ENCODE measurements around the gene TRIM8.
A peak's percentile ranks its signal among the peaks of the same experiment; 100 is the strongest.

TRIM8 gene, protein sequence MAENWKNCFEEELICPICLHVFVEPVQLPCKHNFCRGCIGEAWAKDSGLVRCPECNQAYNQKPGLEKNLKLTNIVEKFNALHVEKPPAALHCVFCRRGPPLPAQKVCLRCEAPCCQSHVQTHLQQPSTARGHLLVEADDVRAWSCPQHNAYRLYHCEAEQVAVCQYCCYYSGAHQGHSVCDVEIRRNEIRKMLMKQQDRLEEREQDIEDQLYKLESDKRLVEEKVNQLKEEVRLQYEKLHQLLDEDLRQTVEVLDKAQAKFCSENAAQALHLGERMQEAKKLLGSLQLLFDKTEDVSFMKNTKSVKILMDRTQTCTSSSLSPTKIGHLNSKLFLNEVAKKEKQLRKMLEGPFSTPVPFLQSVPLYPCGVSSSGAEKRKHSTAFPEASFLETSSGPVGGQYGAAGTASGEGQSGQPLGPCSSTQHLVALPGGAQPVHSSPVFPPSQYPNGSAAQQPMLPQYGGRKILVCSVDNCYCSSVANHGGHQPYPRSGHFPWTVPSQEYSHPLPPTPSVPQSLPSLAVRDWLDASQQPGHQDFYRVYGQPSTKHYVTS

DNA sequence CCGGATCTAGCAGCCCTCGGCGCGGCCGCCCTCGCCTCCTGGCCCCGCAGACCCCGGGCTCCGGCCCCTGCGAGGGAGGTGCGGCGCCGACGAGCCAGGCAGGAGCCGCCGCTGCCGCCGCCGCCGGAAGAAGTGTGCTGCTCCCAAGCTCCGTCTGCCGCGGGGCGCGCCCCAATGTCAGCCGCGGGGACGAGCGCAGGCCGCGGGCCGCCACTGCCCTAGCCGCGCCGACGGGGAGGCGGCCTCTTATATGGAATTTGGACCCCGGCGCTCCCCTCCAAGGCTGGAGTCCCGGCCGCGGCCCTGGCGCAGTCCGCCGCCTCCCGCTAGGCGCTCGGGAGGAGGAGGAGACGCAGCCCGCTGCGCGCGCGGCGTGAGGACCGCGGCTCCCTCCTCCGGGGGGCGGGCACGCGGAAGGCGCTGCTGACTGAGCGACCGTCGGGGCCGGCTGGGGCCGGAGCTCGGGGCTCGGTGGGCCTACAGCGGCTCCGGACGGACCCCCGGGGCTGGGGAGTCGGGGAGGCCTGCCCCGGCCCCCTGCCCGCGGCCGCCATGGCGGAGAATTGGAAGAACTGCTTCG lies at the start of gene TRIM8:
TRIM8 (plus strand) TSS at position 414 of the 580 bp plus-strand sequence; CDS start at position 553, 139 bp downstream.
- DNase-seq = peak; percentile 35 to 61

DNA sequence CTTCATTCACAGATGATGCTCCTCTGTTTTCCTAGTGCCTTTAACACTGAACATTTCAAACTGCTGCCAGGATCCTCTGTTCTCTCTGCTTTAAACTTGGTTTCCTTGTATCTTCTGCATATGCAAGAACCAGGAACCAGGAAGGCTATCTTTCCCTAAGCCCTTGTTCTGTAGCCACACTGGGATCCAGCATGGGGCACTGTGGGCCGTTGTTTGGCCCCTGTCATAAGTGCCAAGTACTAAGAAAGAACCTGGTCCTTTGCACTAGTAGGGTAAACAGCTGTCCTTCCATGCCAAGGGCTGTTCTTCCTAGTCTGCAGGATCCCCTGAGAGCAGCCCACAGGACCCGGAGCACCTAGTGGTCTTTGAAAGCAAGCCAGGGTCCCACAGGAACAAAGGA lies 49.0 kb upstream of the TRIM8 start:
- DNase-seq = no peak

DNA sequence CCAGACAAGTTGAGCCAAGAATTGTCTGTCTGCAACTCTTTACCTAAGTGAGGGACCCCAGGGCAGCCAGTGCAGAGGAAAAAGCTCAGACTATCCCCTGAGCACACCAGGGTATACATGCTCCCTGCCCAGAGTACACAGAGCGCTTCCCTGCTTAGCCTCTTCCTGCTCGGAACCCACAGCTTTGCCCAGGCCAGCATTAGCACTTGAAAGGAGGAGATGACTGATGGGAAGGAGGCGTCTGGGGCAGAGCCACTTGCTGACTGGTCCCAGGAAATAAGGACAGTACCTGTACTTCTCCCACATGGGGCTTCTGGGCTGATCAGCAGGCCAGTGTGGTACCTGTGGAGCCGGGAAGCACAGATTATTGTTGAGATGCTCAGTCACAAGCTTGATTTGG lies 48.4 kb upstream of the TRIM8 start:
- DNase-seq = no peak

DNA sequence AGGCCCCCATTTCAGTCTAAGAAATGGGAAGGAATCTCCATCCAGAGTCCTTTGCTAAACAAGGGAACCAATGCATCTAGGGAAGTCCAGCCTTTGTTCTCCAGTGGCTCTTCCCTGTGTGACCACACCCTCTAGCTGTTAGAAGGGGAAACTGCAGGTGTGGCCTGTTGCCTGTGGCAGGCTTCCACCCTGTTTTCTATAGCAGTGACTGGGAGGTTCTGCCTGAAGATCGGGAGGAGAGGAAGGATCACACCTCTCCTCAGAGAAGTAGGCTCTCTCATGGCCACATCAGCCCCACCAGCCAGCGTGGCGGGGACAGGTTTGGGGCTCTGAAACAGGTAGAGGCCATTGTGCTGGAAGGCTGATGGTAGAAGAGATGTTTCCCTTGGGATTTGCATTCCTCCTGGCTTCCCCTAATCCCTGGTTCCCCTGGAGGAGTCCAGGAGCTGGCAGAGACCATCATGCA lies 47.7 kb upstream of the TRIM8 start:
- peak; percentile 13 to 44 for DNase-seq

DNA sequence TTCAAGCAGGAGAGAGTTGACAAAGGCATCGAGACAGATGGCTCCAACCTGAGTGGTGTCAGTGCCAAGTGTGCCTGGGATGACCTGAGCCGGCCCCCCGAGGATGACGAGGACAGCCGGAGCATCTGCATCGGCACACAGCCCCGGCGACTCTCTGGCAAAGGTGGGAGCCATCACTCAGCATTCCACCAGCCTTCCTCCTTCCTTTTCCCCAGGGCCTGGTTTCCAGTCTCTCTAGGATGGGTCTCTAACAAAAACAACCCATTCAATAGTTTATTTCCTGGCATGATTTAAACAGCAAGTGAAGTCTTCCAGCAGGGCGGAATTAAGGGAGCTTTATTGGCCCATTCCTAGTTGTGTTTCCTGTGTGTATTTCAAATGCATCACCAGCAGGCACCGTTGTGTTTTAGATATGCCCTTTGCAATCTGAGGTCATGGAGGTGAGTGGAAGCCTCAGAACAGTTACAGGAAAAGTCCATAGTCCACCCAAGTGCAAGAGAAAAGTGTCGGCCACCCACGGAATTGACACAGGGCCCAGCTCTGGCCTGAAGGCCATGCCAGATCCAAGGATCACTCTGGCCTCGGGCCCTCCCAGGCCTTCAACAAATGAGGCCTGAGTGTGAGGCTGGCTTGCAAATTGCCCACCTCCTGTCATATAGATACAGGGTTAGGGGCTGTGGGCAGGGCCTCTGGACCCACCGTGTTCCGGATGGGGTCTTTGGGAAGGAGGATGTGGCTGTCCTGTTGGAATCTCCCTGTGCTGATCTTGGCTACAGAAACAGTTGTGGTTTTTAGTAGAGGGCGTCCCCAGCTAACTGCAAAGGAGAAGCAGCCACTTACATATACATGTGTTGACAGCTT lies 46.9 kb upstream of the TRIM8 start:
- DNase-seq = no peak

DNA sequence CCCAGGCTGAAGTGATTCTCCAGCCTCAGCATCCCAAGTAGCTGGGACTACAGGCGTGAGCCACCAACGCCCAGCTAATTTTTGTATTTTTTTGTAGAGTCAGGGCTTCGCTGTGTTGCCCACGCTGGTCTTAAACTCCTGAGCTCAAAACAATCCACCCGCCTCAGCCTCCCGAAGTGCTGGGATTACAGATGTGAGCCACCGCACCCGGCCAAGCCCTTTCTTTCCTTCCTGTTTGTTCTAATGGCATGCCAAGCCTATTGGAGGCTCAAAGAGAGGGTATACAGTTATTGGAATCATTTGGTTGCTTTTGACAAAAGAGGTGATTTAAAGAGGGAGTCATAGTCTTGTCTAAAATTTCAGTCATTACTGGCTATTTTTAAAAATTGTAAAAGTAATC lies 46.0 kb upstream of the TRIM8 start:
- no peak for DNase-seq

DNA sequence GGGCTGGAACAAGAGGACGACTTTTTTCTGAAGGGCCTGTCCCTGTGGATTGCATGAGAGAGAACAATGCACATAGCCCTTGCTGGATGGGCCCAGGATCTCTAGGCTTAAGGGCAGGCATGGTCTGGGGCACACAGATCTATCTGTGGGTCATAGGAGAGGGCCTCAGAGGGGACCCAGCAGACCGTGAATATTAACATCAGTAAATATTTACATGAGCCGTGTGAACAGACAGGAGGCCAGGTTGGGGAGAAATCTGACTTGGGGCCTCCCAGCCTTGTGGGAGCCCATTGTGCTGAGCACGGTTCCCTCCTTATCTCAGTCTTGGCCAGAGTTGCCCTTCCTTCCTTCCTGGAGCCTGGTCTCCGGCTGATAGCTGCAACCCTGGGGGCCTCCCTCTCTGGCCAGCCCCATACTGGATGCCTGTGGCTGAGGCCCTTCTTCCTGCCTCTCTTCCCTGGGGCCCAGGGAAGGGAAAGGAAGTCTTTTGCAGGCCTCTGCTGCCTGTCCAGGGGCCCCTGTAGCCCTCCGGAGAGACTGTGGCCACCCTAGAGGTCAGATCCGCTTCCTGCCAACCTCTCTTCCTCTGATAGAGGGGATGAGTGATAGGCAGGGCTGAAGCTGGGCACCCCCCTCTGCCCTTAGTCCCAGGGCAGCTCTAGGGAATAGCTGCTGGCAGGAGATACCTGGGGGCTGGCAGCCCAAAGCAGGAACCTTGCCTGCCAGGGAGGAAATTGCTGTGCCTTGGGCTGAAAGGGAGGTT lies 44.5 kb upstream of the TRIM8 start:
- DNase-seq = no peak

DNA sequence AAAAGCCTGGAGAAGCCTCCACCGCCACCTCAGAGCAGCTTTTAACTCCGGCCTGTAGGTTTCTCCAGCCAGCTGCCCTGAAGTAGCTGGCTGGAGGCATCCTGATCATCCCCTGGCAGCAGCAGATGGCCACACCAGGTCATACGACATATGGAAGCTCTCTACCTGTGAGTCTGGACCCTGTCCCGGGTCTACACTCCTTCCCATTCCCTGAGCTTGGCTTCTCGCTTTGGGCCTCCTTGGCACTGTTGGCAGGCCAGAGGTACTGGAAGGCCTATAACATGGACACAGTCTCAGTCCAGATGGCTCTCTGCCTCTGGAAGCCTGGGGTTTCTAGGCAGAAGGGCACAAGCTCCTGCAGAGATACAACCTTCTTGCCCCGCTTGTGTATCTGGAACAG lies 43.5 kb upstream of the TRIM8 start:
- no peak for DNase-seq

DNA sequence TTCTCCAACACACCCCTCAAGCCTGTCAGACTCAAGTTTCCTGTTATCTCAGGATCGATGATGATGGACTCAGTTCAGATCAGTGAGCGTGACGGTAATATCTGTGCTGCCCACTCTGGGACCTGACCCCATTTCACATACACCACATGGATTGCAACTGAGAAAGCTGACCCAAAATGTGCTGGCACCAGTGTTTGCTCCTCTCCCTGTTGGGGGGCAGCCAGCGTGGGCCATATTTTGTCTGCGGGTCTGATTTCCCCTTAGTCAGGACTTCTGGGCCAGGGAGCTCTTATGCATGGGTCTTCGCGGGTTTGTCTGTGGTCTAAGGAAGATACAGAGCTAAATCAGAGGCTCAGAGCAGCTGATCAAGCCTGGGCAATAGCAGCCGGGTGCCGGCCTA lies 42.6 kb upstream of the TRIM8 start:
- no peak for DNase-seq

DNA sequence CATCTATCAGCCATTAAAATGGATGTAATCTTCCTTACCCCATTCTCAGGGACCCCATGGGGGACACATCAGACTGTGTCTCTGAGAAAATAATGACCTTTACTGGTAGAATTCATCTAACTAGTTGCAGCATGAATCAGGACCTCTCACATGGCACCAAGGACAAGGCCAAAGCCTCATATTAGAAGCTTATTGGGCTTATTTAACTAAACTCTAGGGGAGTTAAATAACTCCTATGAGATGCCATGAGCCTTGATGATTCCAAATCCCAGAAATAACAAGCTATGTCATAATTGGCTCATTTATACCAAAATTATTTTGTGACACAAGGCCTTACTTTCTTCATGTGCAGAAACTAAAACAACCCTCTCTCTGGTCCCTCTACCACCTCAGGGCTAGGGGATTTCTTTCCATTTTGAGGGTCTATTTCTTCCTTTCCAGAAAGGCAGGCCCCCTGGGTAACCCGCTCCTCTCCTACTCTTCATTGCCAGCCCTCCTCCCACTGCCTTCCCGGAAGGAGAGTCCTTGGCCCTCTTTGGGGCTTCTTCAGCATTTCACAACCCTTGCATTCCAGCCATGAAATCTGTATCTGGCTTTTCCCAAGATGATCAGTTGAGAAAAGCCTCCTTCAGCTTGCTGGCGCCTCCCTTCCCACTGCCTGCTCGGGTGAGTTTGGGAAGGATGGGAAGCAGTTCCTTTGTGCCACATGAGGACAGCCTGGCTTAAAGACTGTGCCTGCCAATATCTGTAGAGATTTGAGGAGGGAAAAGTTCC lies 41.8 kb upstream of the TRIM8 start:
- DNase-seq = no peak

DNA sequence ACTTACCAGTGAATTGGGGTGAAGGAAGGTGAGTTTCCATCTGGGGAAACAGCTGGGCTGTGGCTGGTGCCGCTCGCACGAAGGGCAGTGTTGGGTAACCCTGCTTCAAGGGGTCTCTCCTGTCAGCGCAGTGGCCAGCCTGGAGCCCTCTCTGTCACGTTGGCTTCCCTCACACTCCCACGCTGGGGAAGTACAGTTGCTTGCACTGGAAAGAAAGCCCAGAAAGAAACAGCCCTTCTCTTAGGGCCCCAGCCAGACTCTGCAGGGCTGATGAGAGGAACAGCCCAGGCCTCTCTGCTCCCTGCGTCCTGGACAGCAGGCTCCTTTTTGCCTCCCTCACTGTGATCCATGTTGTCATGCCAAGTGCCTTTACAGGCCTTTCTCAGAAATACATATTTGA lies 40.3 kb upstream of the TRIM8 start:
- DNase-seq = no peak

DNA sequence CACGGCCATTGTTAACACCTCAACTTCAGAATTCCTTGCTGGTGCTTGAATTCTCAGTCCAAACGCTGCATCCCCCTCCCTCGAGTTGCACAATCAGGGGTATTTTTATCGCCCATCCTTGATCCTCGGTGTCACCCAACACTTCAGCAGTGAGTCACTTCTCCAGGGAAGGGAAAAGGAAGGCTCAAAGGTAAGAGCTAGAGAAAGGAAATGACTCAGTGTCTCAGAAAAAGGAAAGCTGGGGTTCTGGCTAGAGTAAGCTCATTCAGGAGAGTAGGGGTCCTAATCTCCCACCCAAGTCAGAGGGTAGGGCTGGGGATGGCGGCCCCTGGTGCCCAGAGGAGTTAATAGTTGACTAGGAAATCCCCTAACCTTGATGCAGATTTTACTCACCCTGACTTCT lies 39.8 kb upstream of the TRIM8 start:
- no peak for DNase-seq

DNA sequence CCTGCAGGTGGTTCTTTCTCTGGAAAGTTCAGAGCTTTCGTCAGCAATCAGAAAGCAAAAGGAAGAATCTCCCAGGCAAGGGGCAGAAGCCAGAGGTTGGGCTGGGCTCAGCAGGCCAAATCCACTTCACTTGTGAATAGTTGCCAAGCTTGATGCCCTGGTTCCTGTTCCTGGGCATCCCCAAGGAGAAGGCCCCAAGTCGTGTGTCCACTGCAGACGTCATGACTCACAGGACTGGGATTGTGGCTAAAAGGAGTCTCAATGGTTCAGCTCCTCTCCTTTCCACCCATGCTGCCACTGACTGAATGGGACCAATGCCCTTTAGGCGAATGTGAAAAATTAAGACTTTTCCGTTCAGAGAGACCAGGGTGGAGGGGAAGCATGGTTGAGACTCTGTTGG lies 38.6 kb upstream of the TRIM8 start:
- DNase-seq = no peak

DNA sequence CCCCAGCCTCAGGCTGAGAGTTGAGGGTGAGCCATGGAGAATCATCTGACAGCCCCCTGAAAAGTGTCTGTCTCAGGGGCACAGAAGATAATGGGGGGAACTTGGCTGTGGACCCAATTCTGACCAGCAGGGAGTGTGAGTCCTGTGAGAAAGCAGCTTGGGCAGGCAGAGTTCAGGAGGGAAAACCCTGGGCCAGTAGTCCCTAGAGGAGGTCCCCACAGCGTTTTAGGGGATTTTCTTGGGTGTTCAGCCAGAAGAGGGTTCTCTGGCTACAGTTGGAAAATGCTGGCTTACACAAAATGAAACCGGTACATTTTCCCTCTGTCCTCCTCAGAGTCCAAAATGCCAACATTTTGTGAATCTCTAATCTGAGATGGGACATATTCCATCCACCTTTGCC lies 35.8 kb upstream of the TRIM8 start:
- DNase-seq = no peak

DNA sequence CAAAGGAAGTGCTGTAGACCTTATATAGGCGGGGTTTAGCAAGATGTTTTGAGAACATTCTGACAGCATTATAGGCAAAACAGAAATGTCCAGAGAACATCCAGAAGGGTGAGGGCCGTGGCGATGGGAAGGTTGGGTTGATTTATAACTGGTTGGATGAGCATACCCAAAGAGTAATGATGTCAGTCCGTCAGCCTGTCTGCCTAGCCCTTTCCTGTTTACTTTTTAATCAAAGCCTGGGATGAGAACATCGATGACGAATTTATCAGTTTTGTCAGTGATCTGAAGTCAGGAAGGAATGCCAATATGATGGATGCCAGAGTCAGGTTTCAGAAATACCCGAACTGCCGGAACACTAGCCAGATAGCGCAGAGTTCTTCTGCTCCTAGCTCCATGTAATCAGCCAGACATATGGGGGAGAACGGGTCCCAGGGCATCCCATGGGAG lies 33.8 kb upstream of the TRIM8 start:
- peak in 1 of 2 donors; percentile 11 for DNase-seq

DNA sequence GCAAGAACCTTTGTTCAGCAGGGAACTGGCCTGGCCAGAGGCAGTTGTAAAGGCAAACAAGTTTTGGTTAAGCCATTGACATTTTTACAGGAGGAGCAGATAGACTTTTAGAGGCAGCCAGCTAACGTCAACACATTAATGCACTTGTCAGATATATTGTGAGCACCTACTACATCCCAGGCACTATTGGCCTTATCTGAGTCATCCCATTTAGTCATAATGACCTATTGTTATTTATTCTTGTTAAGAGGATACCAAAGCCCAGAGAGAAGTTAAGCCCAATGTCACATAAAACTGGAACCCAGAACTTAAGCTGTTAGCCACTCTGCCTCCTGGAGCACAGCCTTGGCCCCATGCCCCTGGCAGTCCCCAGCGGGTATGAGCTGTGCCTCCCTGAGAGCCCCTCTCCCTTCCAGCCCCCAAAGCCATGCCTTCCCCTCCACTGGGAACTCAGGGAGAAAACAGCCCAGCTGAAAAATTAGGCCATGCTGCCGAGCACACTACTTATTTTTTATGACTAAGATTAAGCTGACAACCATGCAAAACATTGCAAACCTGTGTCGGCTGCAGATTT lies 32.7 kb upstream of the TRIM8 start:
- DNase-seq = no peak

DNA sequence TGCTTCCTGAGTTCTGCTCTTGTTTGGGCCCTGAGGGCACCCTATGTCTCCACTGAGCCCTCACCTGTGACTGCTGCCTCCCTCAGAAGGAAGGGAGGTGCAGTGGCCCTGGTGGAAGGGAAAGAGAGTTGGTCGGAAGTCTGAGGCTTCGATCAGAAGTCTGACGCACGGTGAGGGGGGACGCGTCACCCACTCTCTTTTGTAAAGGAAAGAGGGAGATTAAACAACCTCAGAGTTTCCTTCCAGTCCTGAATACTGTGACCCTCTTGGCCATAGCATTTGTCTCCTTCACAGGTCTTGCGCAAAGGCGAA lies 31.4 kb upstream of the TRIM8 start:
- DNase-seq = peak; percentile 60 to 65

DNA sequence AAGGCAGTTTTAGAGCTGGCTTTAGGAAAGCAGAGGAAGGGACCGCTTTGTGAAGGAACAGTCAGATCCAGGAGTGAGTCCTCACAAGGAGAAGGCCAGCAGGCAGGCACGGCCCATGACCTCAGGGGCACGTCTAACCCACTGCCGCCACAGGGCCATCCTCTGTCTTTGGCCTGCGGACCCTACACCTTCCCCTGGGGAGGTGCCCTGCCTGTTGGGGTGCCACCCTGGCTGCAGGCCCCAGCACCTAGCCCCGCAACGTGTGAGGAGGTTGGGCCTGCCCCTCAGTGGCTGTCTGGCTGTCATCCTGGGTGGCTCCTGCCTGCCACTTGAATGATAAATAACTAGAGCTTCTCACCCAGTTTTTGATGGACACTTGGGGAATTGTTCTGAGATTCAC lies 31.0 kb upstream of the TRIM8 start:
- DNase-seq = peak in 1 of 2 donors; percentile 29

DNA sequence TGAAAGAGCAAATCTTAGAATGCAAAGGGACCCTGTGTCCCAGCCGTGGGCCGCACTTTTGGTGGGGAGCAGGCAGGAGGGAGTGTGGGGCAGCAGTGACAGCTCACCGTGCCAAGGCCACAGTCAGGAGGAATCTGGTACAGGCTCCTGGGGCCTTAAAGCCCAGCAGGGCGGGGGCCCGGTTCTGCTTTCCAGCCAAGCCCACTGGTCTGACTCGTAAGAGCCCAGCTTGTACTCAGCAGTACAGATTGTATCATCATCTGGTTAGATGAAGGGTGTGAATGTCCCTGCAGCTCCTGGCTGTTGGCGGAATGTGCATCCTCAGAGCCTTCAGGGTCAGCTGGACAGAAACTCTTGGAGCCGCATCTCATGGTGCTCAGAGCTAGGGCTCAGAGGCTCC lies 30.5 kb upstream of the TRIM8 start:
- no peak for DNase-seq

DNA sequence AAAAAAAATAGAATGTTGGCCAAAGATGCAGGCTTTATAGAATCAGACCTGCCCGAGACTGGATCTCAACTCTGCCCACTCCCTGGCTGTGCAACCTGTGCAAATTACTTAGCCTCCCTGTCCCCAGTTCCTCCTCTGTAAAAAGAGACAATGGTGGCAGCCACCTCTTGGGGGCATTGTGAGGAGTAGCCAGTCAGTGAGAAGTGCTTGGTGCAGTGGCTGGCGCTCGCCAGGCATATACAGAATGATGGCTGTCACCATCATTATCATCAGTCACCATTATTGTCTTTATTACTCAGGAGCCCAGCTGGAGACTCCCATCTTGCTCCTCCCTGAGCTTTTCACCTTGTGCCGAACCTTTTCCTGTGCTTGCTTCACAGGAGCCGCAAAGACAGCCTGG lies 29.4 kb upstream of the TRIM8 start:
- no peak for DNase-seq

DNA sequence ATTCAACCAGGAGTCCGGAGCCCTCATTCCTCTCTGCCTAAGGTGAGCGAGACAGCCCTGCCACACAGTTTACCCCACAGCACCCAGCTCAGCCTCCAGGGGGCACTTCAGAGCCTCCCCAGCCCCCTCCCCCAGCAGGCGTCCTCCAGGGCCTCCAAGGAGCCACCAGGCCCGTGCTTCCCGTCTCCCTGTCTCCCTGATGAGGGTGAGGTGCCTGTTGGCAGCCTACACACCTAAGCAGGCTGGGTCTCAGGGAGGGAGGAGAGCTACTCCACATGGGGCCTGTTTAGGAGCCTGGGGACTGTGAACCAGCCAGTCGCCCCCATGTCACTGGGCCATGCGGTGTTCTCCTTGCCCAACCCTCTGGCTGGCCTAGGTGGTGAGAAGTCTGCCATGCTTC lies 28.9 kb upstream of the TRIM8 start:
- DNase-seq = peak; percentile 14 to 26
